HepG2 (cell line): ENCODE data around the gene LASP1. TPM values are rescaled to one million over a fixed set of nuclear protein-coding genes. Genes with fewer than 3 reads are reported as not detected.

Experiments
- ATAC-seq: fragments of 200-7000 bp; cut with Tn5 transposase; 3 replicates; pipeline ENCODE4 v1.9.1; 2020; ENCODE audit warnings: mild to moderate bottlenecking, moderate library complexity
- BruUV-seq: library from RNA; stranded (reverse); fragments of 400-500 nt; replicated peaks from 2 replicates; lab custom pipeline; 2021; lab: Mats Ljungman, UMichigan
- CTCF ChIA-PET: fragments of 300-600 bp; formaldehyde crosslinking; extraction: SDS; loops from one replicate; lab custom pipeline; 2021; ENCODE audit warnings: low total read pairs, inconsistent platforms, low intra/inter-chr PET ratio; lab: Yijun Ruan, JAX
- POLR2A ChIA-PET: fragments of 350-600 bp; sonication (Branson Sonifier 250); formaldehyde crosslinking; loops from one replicate; lab custom pipeline; 2020; ENCODE audit warnings: antibody characterized with exemption, inconsistent platforms; lab: Yijun Ruan, JAX
- DNase-seq: peaks from one replicate; pipeline ENCODE4 v3.0.0-alpha.2; 2015; ENCODE audit warnings: low spot score
- FAIRE-seq: peaks from 3 replicates; lab custom pipeline; 2011; peaks lifted over from hg19 to GRCh38; lab: Jason Lieb, UNC
- H2AFZ ChIP-seq: one replicate; pipeline ENCODE4 v1.6.1; 2011; ENCODE audit warnings: low read length, inconsistent platforms
- H3K27ac ChIP-seq: fragments of 300-600 bp; 3 replicates; pipeline ENCODE4 v1.8.0; 2011; ENCODE audit warnings: mixed run types, mild to moderate bottlenecking, mixed read lengths, low read length, inconsistent platforms; ENCODE audit not compliant: insufficient read depth; ENCODE audit errors: extremely low read length
- H3K27me3 ChIP-seq, 2 experiments: fragments of 200-600 bp in 1 of 2; 2 replicates in 1 of 2; 3 replicates in 1 of 2; pipeline versions ENCODE4 v1.6.0 to v1.8.0; 2011; ENCODE audit warnings: low read length in 2 of 2, mild to moderate bottlenecking in 2 of 2, moderate library complexity in 2 of 2, inconsistent platforms in 1 of 2; ENCODE audit not compliant: insufficient read depth in 2 of 2, control insufficient read depth in 1 of 2
- H3K36me3 ChIP-seq, 2 experiments: fragments of 200-600 bp in 1 of 2; replicated peaks in 1 of 2; 2 replicates in 1 of 2; 3 replicates in 1 of 2; pipeline versions ENCODE4 v1.5.1 to v1.8.0; 2011; ENCODE audit warnings: low read length in 2 of 2, inconsistent platforms in 1 of 2; ENCODE audit not compliant: insufficient read depth in 2 of 2, control insufficient read depth in 1 of 2
- H3K4me1 ChIP-seq: 2 replicates; pipeline ENCODE4 v1.5.1; 2012; ENCODE audit warnings: low read length, inconsistent platforms; ENCODE audit not compliant: insufficient read depth
- H3K4me2 ChIP-seq: 2 replicates; pipeline ENCODE4 v1.6.0; 2011; ENCODE audit warnings: low read depth, low read length, inconsistent platforms
- H3K4me3 ChIP-seq, 3 experiments: fragments of 200-600 bp in 1 of 3; sonication (generic), shearing (Covaris generic) in 1 of 3; replicated peaks in 1 of 3; 2 replicates each; pipeline ENCODE4 v1.5.1; 2011 to 2016; ENCODE audit warnings: low read length in 3 of 3, inconsistent platforms in 2 of 3, low read depth in 2 of 3, mild to moderate bottlenecking in 2 of 3, control low read depth in 1 of 3, mixed read lengths in 1 of 3; ENCODE audit not compliant: insufficient read depth in 1 of 3
- H3K79me2 ChIP-seq: one replicate; pipeline ENCODE4 v1.6.1; 2011; ENCODE audit warnings: low read length, inconsistent platforms; ENCODE audit not compliant: insufficient read depth
- H3K9ac ChIP-seq: 2 replicates; pipeline ENCODE4 v1.6.0; 2011; ENCODE audit warnings: mild to moderate bottlenecking, low read depth, low read length, inconsistent platforms; ENCODE audit not compliant: insufficient read depth
- H3K9me3 ChIP-seq: 2 replicates; pipeline ENCODE4 v1.5.1; 2012; ENCODE audit warnings: mild to moderate bottlenecking, low read length
- H4K20me1 ChIP-seq: 2 replicates; pipeline ENCODE4 v1.6.0; 2011; ENCODE audit warnings: inconsistent platforms, mild to moderate bottlenecking, low read length, moderate library complexity; ENCODE audit not compliant: insufficient read depth
- HMG20B ChIP-seq: conservative IDR thresholded peaks from 2 replicates; pipeline ENCODE4 v1.6.1; 2016; ENCODE audit warnings: missing genetic modification reagents, missing compliant biosample characterization
- MAFK ChIP-seq, 2 experiments: IDR thresholded peaks in 1 of 2; conservative IDR thresholded peaks in 1 of 2; 2 replicates each; pipeline ENCODE4 v1.6.1; 2011; ENCODE audit warnings: improper control_type of control experiment in 2 of 2, low read length in 2 of 2
- MED1 ChIP-seq: sonication (generic); formaldehyde crosslinking; IDR thresholded peaks from 2 replicates; pipeline ENCODE4 v1.4.0; 2020; ENCODE audit warnings: missing genetic modification reagents
- RBM22 ChIP-seq: fragments of 200-400 bp; formaldehyde crosslinking; optimal IDR thresholded peaks from 2 replicates; pipeline ENCODE3; 2017; ENCODE audit warnings: mild to moderate bottlenecking, low read length, moderate library complexity
- SAP130 ChIP-seq: IDR thresholded peaks from 2 replicates; pipeline ENCODE4 v1.6.1; 2016; ENCODE audit warnings: low read depth
- SRSF4 ChIP-seq: fragments of 200-400 bp; formaldehyde crosslinking; IDR thresholded peaks from one replicate; pipeline ENCODE4 v1.6.1; 2018; ENCODE audit warnings: mild to moderate bottlenecking, low read depth, low read length, moderate library complexity; ENCODE audit not compliant: poor library complexity, severe bottlenecking
- TCF7 ChIP-seq: sonication (generic); IDR thresholded peaks from 2 replicates; pipeline ENCODE4 v1.6.1; 2016; ENCODE audit warnings: antibody characterized with exemption, low read depth
- ZNF552 ChIP-seq: sonication (generic); formaldehyde crosslinking; IDR thresholded peaks from 2 replicates; pipeline ENCODE4 v1.9.0; 2022; ENCODE audit warnings: missing genetic modification reagents, mild to moderate bottlenecking, borderline replicate concordance
- ZNF605 ChIP-seq: sonication (generic); formaldehyde crosslinking; IDR thresholded peaks from 2 replicates; pipeline ENCODE4 v1.8.0; 2022; ENCODE audit warnings: mild to moderate bottlenecking, missing genetic modification reagents
- WGBS: methylation state at CpG from one replicate; pipeline ENCODE4 v1.1.6; 2017; ENCODE audit warnings: low lambda C conversion rate; 5-methylcytosine and 5-hydroxymethylcytosine counted together
- in situ Hi-C: cut with HindIII; loops from 2 replicates; pipeline ENCODE4 v1.10.0; 2017; ENCODE audit warnings: low pct_unique_long_range_greater_than_20kb; ENCODE audit not compliant: extremely low pct_ligation_motif_present
- intact Hi-C: fragments of 100-400 bp; cut with micrococcal nuclease; formaldehyde crosslinking; loops from one replicate; pipeline ENCODE4 v1.10.0; 2022; ENCODE audit not compliant: unreplicated experiment
- polyA plus RNA-seq, 8 experiments: library from polyadenylated mRNA; depleted of rRNA in 3 of 8; stranded (reverse) in 7 of 8; unstranded in 1 of 8; fragments of >200 nt; fragmentation: Illumina TruSeq in 4 of 8; extraction: Trizol in 4 of 8; gene quantifications; 2 replicates each; pipeline versions ENCODE4 v1.2.1 to v1.2.3, GENCODE V29; 2011 to 2016; ENCODE audit warnings: low read depth in 4 of 8, missing spikeins in 1 of 8, mixed read lengths in 1 of 8; ENCODE audit not compliant: insufficient read depth in 1 of 8
- total RNA-seq, 5 experiments: library from RNA; depleted of rRNA; stranded (reverse); fragments of >200 nt; fragmentation: Illumina TruSeq; extraction: Trizol; gene quantifications; 2 replicates each; pipeline ENCODE4 v1.2.3, GENCODE V29; 2016; ENCODE audit warnings: low read depth in 1 of 5
- TF ChIP-seq, protein P1 (sequence below): sonication (generic); formaldehyde crosslinking; conservative IDR thresholded peaks from 2 replicates; pipeline ENCODE4 v1.4.0; 2020; ENCODE audit warnings: missing genetic modification reagents

The LASP1 gene
- total and polyA plus RNA-seq, 2 of the 13 experiments (the other 11 are each of a cell fraction or from before 2014, with no cell fraction given): 70.1 to 97.0 TPM

DNA sequence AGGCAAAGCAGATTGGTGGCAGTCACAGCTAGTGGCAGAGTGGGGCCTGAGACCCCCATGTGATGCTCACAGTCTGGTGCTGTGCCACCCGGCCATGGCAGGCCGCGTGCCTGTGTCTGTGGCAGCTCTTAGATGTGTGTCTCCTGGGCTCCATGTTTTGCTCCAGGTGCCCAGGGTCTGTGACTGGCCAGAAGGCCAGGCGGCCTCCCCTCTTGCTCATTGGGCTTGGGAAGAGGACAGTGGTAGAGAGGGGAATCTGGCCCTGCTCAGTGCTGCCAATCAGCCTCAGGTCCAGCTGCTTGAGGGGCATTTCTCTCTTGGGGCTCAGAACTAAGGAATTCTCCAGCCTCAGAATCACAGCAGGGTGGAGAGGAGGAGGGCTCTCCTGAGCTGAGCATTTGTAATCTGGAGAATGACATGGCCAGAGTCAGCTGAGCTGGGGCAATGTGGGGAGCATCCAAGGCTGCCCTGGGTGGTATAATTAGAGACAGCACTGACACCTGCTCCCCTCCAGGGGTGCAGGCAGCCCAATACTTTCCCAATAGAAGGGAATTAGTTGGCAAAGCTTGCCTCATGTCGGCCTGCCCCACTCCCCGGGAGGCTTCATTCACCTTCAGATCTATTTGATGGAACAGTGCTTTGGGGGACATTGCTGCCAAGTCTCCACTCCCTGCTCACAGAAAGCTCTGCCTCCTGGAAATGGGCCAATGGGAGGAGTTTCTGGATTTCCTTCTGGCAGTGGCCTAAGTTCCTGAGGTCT is 52.9 kb downstream of the LASP1 start (continued):
- TF ChIP-seq RBM22: peak; percentile 70
- TF ChIP-seq TCF7: no peak
- TF ChIP-seq ZNF605 (CRISPR knock-in tag): 0 out of 2 replicates have a peak, but pooled peaks have one; percentile 27

DNA sequence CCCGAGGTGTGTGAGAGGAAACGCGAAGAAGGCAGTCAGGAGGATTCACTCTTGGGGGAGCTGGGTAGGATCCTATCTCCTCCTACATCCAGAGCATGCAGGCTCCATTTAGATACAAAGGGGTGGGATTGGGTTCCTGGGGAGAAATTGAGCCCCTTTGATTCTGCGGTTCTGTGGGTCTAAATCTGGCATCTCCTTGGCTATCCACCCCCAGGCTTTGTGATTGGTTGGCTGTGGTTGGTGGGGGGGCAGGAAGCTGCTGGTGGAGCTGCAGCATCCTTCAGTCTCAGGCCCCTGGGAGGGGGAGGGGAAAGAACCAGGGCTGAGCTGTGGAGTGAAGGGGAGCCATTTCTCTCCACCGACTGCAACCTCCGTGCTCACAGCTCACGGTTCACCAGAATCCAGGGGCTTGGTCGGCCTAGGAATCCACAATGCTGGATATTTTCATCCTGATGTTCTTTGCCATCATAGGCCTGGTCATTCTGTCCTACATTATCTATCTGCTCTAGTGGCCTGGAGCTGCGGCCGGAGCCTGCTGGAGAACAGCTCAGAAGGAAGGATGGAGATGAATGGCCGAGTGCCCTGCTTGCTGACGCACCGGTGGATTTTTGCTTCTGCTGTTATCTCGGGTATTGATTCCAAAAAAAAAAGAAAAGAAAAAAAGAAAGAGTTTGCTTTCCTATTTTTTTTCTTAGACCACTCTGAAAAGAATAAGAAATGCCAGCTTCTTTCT is 55.6 kb downstream of the LASP1 start, which contains the start of gene LASP1NB:
TSS of gene LASP1NB (plus strand) at position 352 of the 733 bp plus-strand sequence.
- H3K4me1 ChIP-seq: peaks cover 10% of the 10 kb centered on the region
- 0 out of 3 replicates have a peak, but pooled peaks have one; percentile 10 for ATAC-seq
- 0 out of 5 replicates have a peak, but pooled peaks cover 0 to under 1% of the 10 kb centered on the region in 2 experiments for H3K36me3 ChIP-seq
- FAIRE-seq: no peak
- no peak within 1 kb of the TSS for H3K27ac ChIP-seq
- 66% methylated on average over 14 of the region's 14 CpGs for WGBS
- CTCF ChIA-PET: no interaction called here
- no peak within 1 kb of the TSS for H3K4me2 ChIP-seq
- no peak within 1 kb of the TSS for H3K9ac ChIP-seq
- POLR2A ChIA-PET: interaction anchor here (4.3 to 4.6 kb wide), 2 partner anchors 10 to 56 kb away, joined by 14 to 35 read pairs; partner anchors contain the start of gene LASP1
- no peak for DNase-seq
- H4K20me1 ChIP-seq: no peaks in the 10 kb centered on the region; the same call in 1 of the 2 replicates
- no peaks in the 10 kb centered on the region for H3K27me3 ChIP-seq
- in situ Hi-C loops: no loop called here
- H3K79me2 ChIP-seq: no peaks in the 10 kb centered on the region
- no peaks in the 10 kb centered on the region for H3K9me3 ChIP-seq
- H3K4me3 ChIP-seq: no peak within 1 kb of the TSS
- H2AFZ ChIP-seq: no peak within 1 kb of the TSS
- intact Hi-C loops: no loop called here
- no TSS peak for BruUV-seq
- TF ChIP-seq, protein P1, sequence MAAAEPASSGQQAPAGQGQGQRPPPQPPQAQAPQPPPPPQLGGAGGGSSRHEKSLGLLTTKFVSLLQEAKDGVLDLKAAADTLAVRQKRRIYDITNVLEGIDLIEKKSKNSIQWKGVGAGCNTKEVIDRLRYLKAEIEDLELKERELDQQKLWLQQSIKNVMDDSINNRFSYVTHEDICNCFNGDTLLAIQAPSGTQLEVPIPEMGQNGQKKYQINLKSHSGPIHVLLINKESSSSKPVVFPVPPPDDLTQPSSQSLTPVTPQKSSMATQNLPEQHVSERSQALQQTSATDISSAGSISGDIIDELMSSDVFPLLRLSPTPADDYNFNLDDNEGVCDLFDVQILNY: no peak
- TF ChIP-seq MAFK (conservative IDR thresholded peaks at IDR 0.05 in 1 of 2, IDR thresholded peaks at IDR 0.05 in 1 of 2; ENCODE audit: low read length in 2 of 2) (no peak), HMG20B (CRISPR knock-in tag) (no peak), MED1 (CRISPR knock-in tag) (no peak), SAP130 (CRISPR knock-in tag) (no peak), SRSF4 (no peak), ZNF552 (no peak)
